Stimulated activated naive CD8-positive, alpha-beta T cell treated with anti-CD3 and anti-CD28 coated beads, Interleukin-15, Interleukin-2, amounts not matched to agents 100 ng/mL and 50 ng/mL, for 24 hours (primary cell): Measurements from ENCODE around the gene KIFAP3.
"Not testable (repeated sequence)": the region's sequence is repeated elsewhere in the genome, so short reads cannot be mapped to it uniquely, and the experiment has no call there.

Experiments
- H3K27ac Mint-ChIP-seq: one replicate; pipeline ENCODE4 v1.8.0; 2021; ENCODE audit warnings: mild to moderate bottlenecking, mixed read lengths
- H3K27me3 Mint-ChIP-seq: one replicate; pipeline ENCODE4 v1.8.0; 2021; ENCODE audit warnings: mixed read lengths
- H3K36me3 Mint-ChIP-seq: one replicate; pipeline ENCODE4 v1.8.0; 2021; ENCODE audit warnings: low read depth, mixed read lengths
- H3K4me1 Mint-ChIP-seq: one replicate; pipeline ENCODE4 v1.8.0; 2021; ENCODE audit warnings: low read depth, mixed read lengths
- H3K4me3 Mint-ChIP-seq: one replicate; pipeline ENCODE4 v1.8.0; 2021; ENCODE audit warnings: mild to moderate bottlenecking, mixed read lengths
- H3K9me3 Mint-ChIP-seq: one replicate; pipeline ENCODE4 v1.8.0; 2021; ENCODE audit warnings: mixed read lengths

KIFAP3 gene

DNA sequence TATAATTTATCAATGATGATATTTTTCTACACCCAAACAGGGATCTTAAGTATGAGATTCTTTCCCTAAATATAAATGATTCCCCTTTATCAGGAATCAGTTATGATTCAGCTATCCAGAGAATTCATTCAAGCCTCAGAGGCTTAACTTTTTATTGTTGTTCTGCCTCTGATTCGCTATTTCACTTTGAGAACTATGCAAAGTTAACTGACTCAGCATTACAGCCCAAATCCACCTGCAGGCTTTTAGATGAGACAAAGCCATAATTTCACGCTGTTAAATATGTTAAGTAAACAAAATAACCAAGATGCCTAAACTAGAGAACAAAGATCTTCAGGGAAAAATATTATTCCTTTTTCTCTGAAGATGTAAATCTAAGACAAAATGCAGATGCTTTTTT lies 189.3 kb downstream of the KIFAP3 start:
- Mint-ChIP-seq H3K4me3 (no peak overlapping the region), H3K4me1 (peaks cover 26% of the 10 kb centered on the region), H3K9me3 (no peaks in the 10 kb centered on the region), H3K27me3 (no peaks in the 10 kb centered on the region), H3K27ac (no peak overlapping the region), H3K36me3 (peaks cover 39% of the 10 kb centered on the region)

DNA sequence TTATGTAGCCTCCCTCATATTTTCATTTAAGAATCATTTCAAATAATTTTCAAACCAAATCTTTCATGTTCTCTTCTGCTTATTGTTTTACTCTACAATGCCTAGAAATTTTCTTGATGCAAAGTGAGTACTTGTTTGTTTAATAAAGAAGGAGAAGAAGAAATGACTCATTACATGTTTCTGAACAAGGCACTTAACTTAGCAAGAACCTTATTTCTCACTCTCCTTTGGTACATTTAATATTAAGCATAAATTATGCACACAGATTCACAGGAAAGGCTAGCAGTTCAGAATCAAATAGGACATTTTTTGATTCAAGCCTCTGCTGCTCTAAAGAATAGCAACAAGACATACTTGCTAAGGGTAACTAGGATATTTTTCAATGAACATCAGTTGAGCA lies 189.9 kb downstream of the KIFAP3 start:
- Mint-ChIP-seq H3K9me3 (no peaks in the 10 kb centered on the region), H3K4me3 (no peak overlapping the region), H3K27me3 (no peaks in the 10 kb centered on the region), H3K27ac (no peak overlapping the region), H3K36me3 (peaks cover 39% of the 10 kb centered on the region), H3K4me1 (peaks cover 22% of the 10 kb centered on the region)

DNA sequence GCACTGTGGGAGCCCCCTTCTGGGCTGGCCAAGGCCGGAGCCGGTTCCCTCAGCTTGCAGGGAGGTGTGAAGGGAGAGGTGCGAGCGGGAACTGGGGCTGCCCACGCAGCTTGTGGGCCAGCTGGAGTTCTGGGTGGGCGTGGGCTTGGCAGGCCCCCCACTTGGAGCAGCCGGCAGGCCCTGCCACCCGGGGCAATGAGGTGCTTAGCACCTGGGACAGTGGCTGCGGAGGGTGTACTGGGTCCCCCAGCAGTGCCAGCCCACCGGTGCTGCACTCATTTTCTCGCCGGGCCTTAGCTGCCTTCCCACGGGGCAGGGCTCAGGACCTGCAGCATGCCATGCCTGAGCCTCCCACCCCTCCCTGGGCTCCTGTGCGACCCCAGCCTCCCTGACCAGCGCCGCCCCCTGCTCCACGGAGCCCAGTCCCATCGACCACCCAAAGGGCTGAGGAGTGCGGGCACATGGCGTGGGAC lies 192.4 kb downstream of the KIFAP3 start:
- Mint-ChIP-seq H3K4me1 (peaks cover 17% of the 10 kb centered on the region), H3K4me3 (no peak overlapping the region), H3K36me3 (peaks cover 33% of the 10 kb centered on the region), H3K27me3 (no peaks in the 10 kb centered on the region), H3K9me3 (no peaks in the 10 kb centered on the region), H3K27ac (no peak overlapping the region)

DNA sequence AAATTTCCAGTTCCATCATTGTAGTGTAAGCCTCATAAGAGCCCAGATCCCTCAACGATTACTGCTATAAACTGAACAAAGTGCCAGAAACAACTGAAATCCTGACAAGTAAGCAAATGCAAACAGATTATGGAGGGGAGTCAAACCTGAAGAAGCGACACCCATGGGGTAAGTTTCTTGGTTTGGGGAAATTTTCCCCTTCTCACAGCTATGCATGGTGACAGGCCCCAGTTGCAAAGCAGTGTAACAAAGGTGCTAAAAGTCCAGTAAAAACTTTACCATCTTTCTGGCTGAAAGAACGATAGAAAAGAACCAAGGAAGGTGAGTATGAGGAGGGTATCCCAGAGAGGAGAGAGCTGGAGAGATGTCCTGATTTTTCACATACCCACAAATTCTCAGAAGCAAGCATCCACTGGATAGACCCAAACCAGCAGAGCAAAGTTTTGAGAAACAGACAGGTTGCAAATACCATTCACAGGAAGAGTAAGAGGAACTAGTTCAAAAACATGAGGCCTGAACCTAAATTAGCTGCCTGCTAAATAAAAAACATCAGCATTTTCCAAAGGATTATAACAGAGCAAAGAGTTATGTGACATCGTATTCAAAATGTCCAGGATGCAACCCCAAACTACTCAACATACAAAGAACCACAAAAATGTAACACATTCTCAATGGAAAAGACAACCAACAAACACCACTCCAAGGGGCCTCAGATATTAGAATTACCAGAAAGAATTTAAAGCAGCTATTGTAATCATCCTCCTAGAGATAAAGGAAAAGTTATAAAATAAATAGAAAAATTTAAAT lies 195.3 kb downstream of the KIFAP3 start:
- H3K27ac Mint-ChIP-seq: no peak overlapping the region
- H3K36me3 Mint-ChIP-seq: peaks cover 33% of the 10 kb centered on the region
- no peak overlapping the region for H3K4me3 Mint-ChIP-seq
- H3K4me1 Mint-ChIP-seq: peaks cover 16% of the 10 kb centered on the region
- no peaks in the 10 kb centered on the region for H3K27me3 Mint-ChIP-seq
- H3K9me3 Mint-ChIP-seq: no peaks in the 10 kb centered on the region

DNA sequence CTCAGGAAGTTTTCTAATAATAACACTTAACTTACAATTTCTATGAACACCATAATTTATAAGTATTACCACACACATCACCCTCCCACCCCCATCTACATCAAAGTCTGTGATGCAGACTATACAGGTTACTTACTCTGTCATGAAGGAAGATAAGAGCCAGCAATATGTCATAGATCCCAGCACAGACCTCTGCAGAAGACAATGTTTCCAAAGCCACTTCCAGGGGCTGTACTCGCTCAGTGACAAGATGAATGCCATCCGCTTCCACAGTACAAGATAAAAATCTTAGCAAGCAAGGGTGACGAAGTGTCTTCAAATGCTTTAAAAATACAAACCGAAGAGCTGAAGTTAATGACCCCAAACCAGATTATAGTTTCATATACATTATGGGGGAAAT lies 196.0 kb downstream of the KIFAP3 start:
- Mint-ChIP-seq H3K27ac (no peak overlapping the region), H3K36me3 (peaks cover 40% of the 10 kb centered on the region), H3K27me3 (no peaks in the 10 kb centered on the region), H3K4me1 (peaks cover 23% of the 10 kb centered on the region), H3K9me3 (no peaks in the 10 kb centered on the region), H3K4me3 (no peak overlapping the region)

DNA sequence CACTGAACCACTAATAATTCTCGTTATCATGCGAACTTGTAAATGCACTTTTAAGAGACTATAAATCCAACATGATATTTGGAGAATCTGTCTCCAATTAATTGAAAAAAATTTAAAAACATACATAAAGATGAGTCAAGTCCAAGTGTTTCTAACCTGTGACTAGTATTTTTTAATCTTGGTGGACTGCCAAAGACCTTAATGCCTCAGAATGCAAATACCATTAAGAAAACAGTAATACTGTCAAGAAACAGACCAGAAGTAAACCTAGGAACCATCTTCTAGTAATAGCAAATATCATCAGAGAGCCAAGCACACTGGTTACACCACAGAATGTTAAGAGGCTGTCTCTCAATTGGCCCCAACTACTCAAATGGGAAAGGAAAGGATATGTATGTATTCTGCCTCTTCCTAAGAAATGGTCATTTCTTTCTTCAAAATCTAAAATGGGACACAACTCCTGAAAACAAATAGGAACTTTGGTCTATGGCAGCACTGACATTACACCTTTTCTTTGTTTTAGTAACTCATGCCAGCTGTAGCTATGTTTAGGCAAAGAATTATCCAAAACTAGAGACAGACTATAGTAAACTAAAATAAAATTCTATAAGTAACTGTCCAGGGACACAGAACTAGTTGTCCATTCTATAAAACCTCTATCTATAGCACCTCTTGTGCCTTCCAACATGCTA lies 196.5 kb downstream of the KIFAP3 start:
- Mint-ChIP-seq H3K4me1 (peaks cover 23% of the 10 kb centered on the region), H3K27me3 (no peaks in the 10 kb centered on the region), H3K27ac (no peak overlapping the region), H3K4me3 (no peak overlapping the region), H3K9me3 (no peaks in the 10 kb centered on the region), H3K36me3 (peaks cover 46% of the 10 kb centered on the region)

DNA sequence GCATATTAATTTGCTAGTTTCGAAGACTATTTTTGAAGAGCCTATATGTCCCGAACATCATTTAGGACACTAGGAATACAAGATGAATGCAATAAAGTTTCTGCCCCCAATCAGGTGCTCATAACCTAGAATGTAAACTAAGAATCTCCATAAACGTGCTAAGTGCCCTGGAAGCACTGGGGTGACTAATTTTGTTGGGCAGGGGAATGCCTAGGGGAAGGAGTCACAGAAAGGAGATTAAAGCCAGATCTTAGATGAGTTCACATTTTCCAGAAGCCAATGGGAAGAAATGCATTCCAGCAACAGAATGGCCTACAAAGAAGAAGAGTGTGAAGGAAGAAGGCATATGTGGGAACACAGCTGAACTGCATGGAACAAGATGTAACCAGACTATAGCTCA lies 200.3 kb downstream of the KIFAP3 start:
- no peak overlapping the region for H3K4me3 Mint-ChIP-seq
- no peak overlapping the region for H3K27ac Mint-ChIP-seq
- H3K36me3 Mint-ChIP-seq: peaks cover 80% of the 10 kb centered on the region
- peaks cover 16% of the 10 kb centered on the region for H3K4me1 Mint-ChIP-seq
- no peaks in the 10 kb centered on the region for H3K27me3 Mint-ChIP-seq
- peaks cover 3% of the 10 kb centered on the region for H3K9me3 Mint-ChIP-seq

DNA sequence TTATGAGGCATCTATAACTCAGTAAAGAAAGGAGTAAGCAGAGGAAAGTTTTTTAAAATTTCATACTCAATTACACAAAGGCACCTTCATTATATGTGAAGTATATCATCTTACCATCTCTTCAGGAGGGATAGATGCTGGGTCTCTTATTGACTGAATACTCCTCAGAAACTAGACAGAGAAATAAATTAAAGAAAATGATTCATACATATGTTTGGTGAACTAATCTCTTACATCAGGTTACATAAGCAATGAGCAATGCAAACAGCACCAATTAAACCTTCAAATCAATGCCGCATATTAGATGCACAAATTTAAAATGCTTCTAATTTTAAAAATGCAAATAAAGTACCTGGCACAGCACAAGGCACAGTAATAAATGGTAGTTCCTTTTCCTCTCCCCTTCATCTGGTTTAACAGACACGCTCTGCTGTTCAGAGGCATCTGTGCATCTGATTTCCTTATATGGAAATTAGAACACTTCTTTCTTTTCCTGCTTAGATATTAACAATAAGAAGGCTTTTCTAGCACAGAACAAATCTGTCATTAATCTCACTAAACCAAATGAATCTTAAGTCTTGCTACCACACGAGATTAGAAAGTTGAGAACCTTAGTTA lies 200.8 kb downstream of the KIFAP3 start:
- Mint-ChIP-seq H3K4me3 (no peak overlapping the region), H3K36me3 (peaks cover 84% of the 10 kb centered on the region), H3K9me3 (peaks cover 3% of the 10 kb centered on the region), H3K27ac (no peak overlapping the region), H3K27me3 (no peaks in the 10 kb centered on the region), H3K4me1 (peaks cover 11% of the 10 kb centered on the region)

DNA sequence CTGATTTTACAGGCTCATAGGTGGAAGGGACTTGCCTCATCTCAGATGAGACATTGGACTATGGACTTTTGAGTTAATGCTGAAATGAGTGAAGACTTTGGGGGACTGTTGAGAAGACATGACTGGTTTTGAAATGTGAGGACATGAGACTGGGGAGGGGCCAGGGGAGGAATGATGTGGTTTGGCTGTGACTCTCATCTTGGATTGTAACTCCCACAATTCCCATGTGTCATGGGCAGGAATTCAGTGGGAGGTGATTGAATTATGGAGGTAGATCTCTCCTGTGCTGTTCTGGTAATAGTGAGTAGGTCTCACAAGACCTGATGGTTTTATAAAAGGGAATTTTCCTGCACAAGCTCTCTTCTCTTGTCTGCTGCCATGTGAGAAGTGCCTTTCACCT lies 201.6 kb downstream of the KIFAP3 start:
- H3K27ac Mint-ChIP-seq: no peak overlapping the region
- H3K36me3 Mint-ChIP-seq: peaks cover 87% of the 10 kb centered on the region
- peaks cover 9% of the 10 kb centered on the region for H3K4me1 Mint-ChIP-seq
- no peak overlapping the region for H3K4me3 Mint-ChIP-seq
- peaks cover 3% of the 10 kb centered on the region for H3K9me3 Mint-ChIP-seq
- no peaks in the 10 kb centered on the region for H3K27me3 Mint-ChIP-seq

DNA sequence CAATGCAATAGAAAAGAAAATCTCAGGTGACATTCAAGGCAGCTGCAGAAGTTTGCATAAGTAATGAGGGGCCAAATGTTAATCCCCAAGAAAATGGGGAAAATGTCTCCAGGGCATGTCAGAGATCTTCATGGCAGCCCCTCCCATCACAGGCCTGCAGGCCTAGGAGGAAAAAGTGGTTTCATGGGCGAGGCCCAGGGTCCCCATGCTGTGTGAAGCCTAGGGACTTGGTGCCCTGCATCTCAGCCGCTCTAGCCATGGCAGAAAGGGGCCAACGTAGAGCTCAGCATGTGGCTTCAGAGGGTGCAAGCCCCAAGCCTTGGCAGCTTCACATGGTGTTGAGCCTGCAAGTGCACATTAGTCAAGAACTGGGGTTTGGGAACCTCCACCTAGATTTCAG lies 202.5 kb downstream of the KIFAP3 start:
- peaks cover 89% of the 10 kb centered on the region for H3K36me3 Mint-ChIP-seq
- not testable (repeated sequence) for H3K9me3 Mint-ChIP-seq, H3K27ac Mint-ChIP-seq, H3K4me3 Mint-ChIP-seq, H3K4me1 Mint-ChIP-seq, H3K27me3 Mint-ChIP-seq
